NCI-H1930 (cell line): ENCODE measurements around the gene CDK9.
"Not testable (repeated sequence)": the region's sequence is repeated elsewhere in the genome, so short reads cannot be mapped to it uniquely, and the experiment has no call there.

ENCODE experiments used
- DNase-seq, 2 experiments: peaks; one replicate each; lab custom pipeline; 2025; lab: John Stamatoyannopoulos, UW

CDK9 gene

GRCh38 chr9:127825319-127826051 lies 39.7 kb downstream of the CDK9 start:
- DNase-seq, result peak; percentile 75 to 85

- no peak for DNase-seq
Observed at GRCh38 chr9:127826253-127826913, 40.5 kb downstream of the CDK9 start.

- DNase-seq, result peak; percentile 34 to 43
Observed at GRCh38 chr9:127828262-127829031, 42.6 kb downstream of the CDK9 start.

- no peak for DNase-seq
Observed at GRCh38 chr9:127829205-127829906, 43.5 kb downstream of the CDK9 start.

GRCh38 chr9:127832248-127832647 lies 46.4 kb downstream of the CDK9 start:
- no peak for DNase-seq

GRCh38 chr9:127833555-127833954 lies 47.7 kb downstream of the CDK9 start:
- no peak for DNase-seq

GRCh38 chr9:127835991-127836516 lies 50.2 kb downstream of the CDK9 start:
- DNase-seq, result no peak

GRCh38 chr9:127836561-127836960 lies 50.7 kb downstream of the CDK9 start:
- not testable (repeated sequence) for DNase-seq

- DNase-seq, result no peak
Observed at GRCh38 chr9:127837346-127837745, 51.5 kb downstream of the CDK9 start.

GRCh38 chr9:127838375-127839078 lies 52.7 kb downstream of the CDK9 start:
- no peak for DNase-seq
